Stimulated activated CD8-positive, alpha-beta memory T cell treated with anti-CD3 and anti-CD28 coated beads, Interleukin-4, amount 100 ng/mL, for 1 hour (primary cell): ENCODE measurements around the gene WASF3.

Experiments used
- DNase-seq, 2 donors: peaks; one replicate each; pipeline ENCODE4 v3.0.0-alpha.2; 2020; ENCODE audit warnings: low read depth in 2 of 2, low spot score in 1 of 2

WASF3 gene

GRCh38 chr13:26587251-26587650, 29.8 kb downstream of the WASF3 start:
- no peak for DNase-seq

GRCh38 chr13:26589226-26589625, 31.7 kb downstream of the WASF3 start:
- DNase-seq, result no peak

GRCh38 chr13:26589754-26590153, 32.3 kb downstream of the WASF3 start:
- DNase-seq, result no peak

- no peak for DNase-seq
Measured at GRCh38 chr13:26590379-26590778, 32.9 kb downstream of the WASF3 start.

- no peak for DNase-seq
Measured at GRCh38 chr13:26590951-26591350, 33.5 kb downstream of the WASF3 start.

- no peak for DNase-seq
Measured at GRCh38 chr13:26591672-26592071, 34.2 kb downstream of the WASF3 start.

GRCh38 chr13:26593661-26594060, 36.2 kb downstream of the WASF3 start:
- no peak for DNase-seq

GRCh38 chr13:26594363-26594762, 36.9 kb downstream of the WASF3 start:
- DNase-seq, result no peak

GRCh38 chr13:26596458-26596857, 39.0 kb downstream of the WASF3 start:
- no peak for DNase-seq

- no peak for DNase-seq
Measured at GRCh38 chr13:26599403-26599802, 41.9 kb downstream of the WASF3 start.

- no peak for DNase-seq
Measured at GRCh38 chr13:26599860-26600259, 42.4 kb downstream of the WASF3 start.

- DNase-seq, result no peak
Measured at GRCh38 chr13:26600343-26600742, 42.9 kb downstream of the WASF3 start.

- no peak for DNase-seq
Measured at GRCh38 chr13:26601669-26602068, 44.2 kb downstream of the WASF3 start.

- no peak for DNase-seq
Measured at GRCh38 chr13:26602783-26603182, 45.3 kb downstream of the WASF3 start.

- no peak for DNase-seq
Measured at GRCh38 chr13:26604784-26605545, 47.5 kb downstream of the WASF3 start.

GRCh38 chr13:26605845-26606244, 48.4 kb downstream of the WASF3 start:
- DNase-seq, result no peak

GRCh38 chr13:26606631-26607030, 49.1 kb downstream of the WASF3 start:
- no peak for DNase-seq

- no peak for DNase-seq
Measured at GRCh38 chr13:26614721-26615120, 57.2 kb downstream of the WASF3 start.

- DNase-seq, result no peak
Measured at GRCh38 chr13:26616126-26616525, 58.6 kb downstream of the WASF3 start.

GRCh38 chr13:26618726-26619125, 61.2 kb downstream of the WASF3 start:
- DNase-seq, result no peak

- DNase-seq, result no peak
Measured at GRCh38 chr13:26619358-26619757, 61.9 kb downstream of the WASF3 start.

- no peak for DNase-seq
Measured at GRCh38 chr13:26621731-26622401, 64.4 kb downstream of the WASF3 start.

GRCh38 chr13:26623125-26623524, 65.6 kb downstream of the WASF3 start:
- DNase-seq, result no peak
